Lung (tissue), 12 donors: ENCODE measurements around the gene KLHL30. TPM values are rescaled to one million over a fixed set of nuclear protein-coding genes. Genes with fewer than 3 reads are reported as not detected.

Experiments used
- ATAC-seq: fragments of 200-7000 bp; cut with Tn5 transposase; one replicate; pipeline ENCODE4 v1.9.1; 2020; ENCODE audit warnings: moderate number of reproducible peaks; ENCODE audit not compliant: insufficient read depth, low FRiP score
- DNase-seq, 3 donors: peaks; one replicate each; pipeline ENCODE4 v3.0.0-alpha.2; 2013 to 2017
- H3K27ac ChIP-seq, 2 donors: one replicate each; pipeline ENCODE4 v1.5.1; 2013; ENCODE audit warnings: mild to moderate bottlenecking in 2 of 2, moderate library complexity in 2 of 2, control low read depth in 1 of 2, inconsistent platforms in 1 of 2, low read depth in 1 of 2, low read length in 1 of 2
- H3K27me3 ChIP-seq, 3 donors: one replicate each; pipeline ENCODE4 v1.5.1; 2013; ENCODE audit warnings: low read length in 2 of 3; ENCODE audit not compliant: control insufficient read depth in 3 of 3, insufficient read depth in 3 of 3
- H3K36me3 ChIP-seq, 4 donors: one replicate each; pipeline ENCODE4 v1.5.1; 2013; ENCODE audit warnings: low read length in 4 of 4, mild to moderate bottlenecking in 1 of 4, moderate library complexity in 1 of 4; ENCODE audit not compliant: control insufficient read depth in 4 of 4, insufficient read depth in 4 of 4
- H3K4me1 ChIP-seq, 5 donors: one replicate each; pipeline ENCODE4 v1.5.1; 2013; ENCODE audit warnings: low read length in 5 of 5, mild to moderate bottlenecking in 2 of 5, moderate library complexity in 1 of 5; ENCODE audit not compliant: control insufficient read depth in 5 of 5, insufficient read depth in 5 of 5
- H3K4me3 ChIP-seq: one replicate; pipeline ENCODE4 v1.5.1; 2013; ENCODE audit warnings: mild to moderate bottlenecking, control low read depth, moderate library complexity
- H3K9ac ChIP-seq, 2 donors: one replicate each; pipeline ENCODE4 v1.5.1; 2013; ENCODE audit warnings: low read length in 2 of 2, control low read depth in 1 of 2; ENCODE audit not compliant: insufficient read depth in 1 of 2
- H3K9me3 ChIP-seq, 4 donors: one replicate each; pipeline ENCODE4 v1.5.1; 2013; ENCODE audit warnings: low read length in 3 of 4, mild to moderate bottlenecking in 1 of 4, moderate library complexity in 1 of 4; ENCODE audit not compliant: control insufficient read depth in 4 of 4, insufficient read depth in 3 of 4
- WGBS, 2 donors: extraction: QIAGEN DNeasy Blood & Tissue Kit; methylation state at CpG; one replicate each; pipeline ENCODE4 v1.1.7; 2013; 5-methylcytosine and 5-hydroxymethylcytosine counted together
- polyA plus RNA-seq, 2 donors: library from polyadenylated mRNA; stranded (reverse); fragments of 200-250 nt; gene quantifications; one replicate each; pipeline ENCODE4 v1.2.1, GENCODE V29; 2013
- total RNA-seq, 2 donors: library from RNA; depleted of rRNA in 1 of 2; stranded (reverse); fragments of >200 nt in 1 of 2; gene quantifications; one replicate each; pipeline ENCODE4 v1.2.1, GENCODE V29; 2014 to 2021
- TF ChIP-seq, protein P1 (sequence below): IDR thresholded peaks from 2 replicates; pipeline ENCODE4 v1.5.1; 2012; ENCODE audit warnings: mild to moderate bottlenecking; ENCODE audit errors: control extremely low read depth, extremely low read depth
- donor health status: control.
- donor health status: control.
- donor health status: Bipolar disorder and iron deficiency.
- donor health status: healthy.
- donor health status: DM: yes; HTN: yes; CAD: no.

The KLHL30 gene
- total and polyA plus RNA-seq, 4 donors, result 0.18 to 2.1 (median 0.39) TPM

DNA sequence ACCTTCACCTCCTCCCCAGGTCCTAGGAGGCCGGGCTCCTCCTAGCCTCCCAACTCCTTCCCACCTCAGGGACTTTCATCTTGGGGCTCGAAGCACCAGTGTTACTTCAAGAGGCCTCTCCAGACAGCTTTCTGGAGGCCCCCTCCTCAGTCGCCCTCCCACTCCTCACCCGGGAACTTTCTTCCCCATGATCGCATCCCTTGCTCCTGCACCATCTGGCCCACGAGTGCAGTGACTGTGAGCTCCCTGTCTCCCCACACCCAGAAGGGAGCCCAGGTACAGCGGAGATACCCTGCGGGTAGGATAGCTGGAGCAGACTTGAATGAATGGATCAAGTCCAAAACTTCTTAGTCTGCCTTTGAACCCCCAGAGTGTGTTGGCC lies 26.4 kb downstream of the KLHL30 start:
- 88 to 95% methylated on average over 8 of the region's 8 CpGs for WGBS, 2 donors
- ATAC-seq, result no peak
- Histone ChIP-seq H3K27ac (no peak overlapping the region), H3K27me3 (peaks cover 0 to 14% (median 6%) of the 10 kb centered on the region in 3 donors), H3K36me3 (peaks cover 0 to 25% (median 5%) of the 10 kb centered on the region in 4 donors), H3K9me3 (no peaks in the 10 kb centered on the region), H3K4me1 (peaks cover 0 to 13% (median 8%) of the 10 kb centered on the region in 5 donors), H3K9ac (no peak overlapping the region), H3K4me3 (no peak overlapping the region)
- DNase-seq, result peak in 1 of 3 donors; percentile 11
- TF ChIP-seq, protein P1, sequence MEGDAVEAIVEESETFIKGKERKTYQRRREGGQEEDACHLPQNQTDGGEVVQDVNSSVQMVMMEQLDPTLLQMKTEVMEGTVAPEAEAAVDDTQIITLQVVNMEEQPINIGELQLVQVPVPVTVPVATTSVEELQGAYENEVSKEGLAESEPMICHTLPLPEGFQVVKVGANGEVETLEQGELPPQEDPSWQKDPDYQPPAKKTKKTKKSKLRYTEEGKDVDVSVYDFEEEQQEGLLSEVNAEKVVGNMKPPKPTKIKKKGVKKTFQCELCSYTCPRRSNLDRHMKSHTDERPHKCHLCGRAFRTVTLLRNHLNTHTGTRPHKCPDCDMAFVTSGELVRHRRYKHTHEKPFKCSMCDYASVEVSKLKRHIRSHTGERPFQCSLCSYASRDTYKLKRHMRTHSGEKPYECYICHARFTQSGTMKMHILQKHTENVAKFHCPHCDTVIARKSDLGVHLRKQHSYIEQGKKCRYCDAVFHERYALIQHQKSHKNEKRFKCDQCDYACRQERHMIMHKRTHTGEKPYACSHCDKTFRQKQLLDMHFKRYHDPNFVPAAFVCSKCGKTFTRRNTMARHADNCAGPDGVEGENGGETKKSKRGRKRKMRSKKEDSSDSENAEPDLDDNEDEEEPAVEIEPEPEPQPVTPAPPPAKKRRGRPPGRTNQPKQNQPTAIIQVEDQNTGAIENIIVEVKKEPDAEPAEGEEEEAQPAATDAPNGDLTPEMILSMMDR, result no peak

DNA sequence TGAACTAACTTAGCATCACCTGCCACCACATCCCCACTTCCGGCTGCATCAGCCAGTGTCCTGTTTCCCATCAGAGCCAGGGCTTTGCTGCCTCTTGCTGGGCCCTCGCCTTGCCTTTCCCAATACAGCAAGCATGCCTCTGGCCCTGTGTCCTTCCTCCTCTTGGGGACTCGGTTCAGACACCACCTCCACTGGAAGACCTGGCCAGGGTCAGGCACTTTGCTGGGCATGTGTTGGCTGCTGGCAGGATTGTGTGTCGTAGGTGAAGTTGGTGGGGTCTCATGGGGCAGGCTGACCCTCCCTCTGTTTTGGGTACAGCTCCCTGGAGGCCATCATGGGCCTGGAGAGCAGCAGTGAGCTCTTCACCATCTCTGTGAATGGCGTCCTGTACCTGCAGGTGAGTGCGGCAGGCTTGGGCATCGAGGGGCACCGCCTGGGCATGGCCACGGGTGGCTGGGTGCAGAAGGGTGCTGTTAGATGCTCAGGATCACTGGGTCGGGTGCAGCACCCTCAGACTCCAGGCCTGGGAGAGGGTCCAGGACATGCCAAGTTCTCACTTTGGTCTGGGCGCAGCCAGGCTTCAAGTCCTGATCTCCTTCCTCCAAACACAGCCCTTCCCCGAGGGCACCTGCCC lies 26.9 kb downstream of the KLHL30 start:
- DNase-seq, result peak in 1 of 3 donors; percentile 9
- 89 to 92% methylated on average over 12 of the region's 12 CpGs for WGBS, 2 donors
- TF ChIP-seq, protein P1, result no peak
- peaks cover 0 to 13% (median 8%) of the 10 kb centered on the region in 5 donors for H3K4me1 ChIP-seq
- ATAC-seq, result no peak
- no peak overlapping the region for H3K4me3 ChIP-seq
- H3K9ac ChIP-seq, result no peak overlapping the region
- H3K27me3 ChIP-seq, result peaks cover 0 to 14% (median 4%) of the 10 kb centered on the region in 3 donors
- H3K36me3 ChIP-seq, result peaks cover 2 to 29% (median 6%) of the 10 kb centered on the region in 4 donors
- no peaks in the 10 kb centered on the region for H3K9me3 ChIP-seq
- H3K27ac ChIP-seq, result no peak overlapping the region

DNA sequence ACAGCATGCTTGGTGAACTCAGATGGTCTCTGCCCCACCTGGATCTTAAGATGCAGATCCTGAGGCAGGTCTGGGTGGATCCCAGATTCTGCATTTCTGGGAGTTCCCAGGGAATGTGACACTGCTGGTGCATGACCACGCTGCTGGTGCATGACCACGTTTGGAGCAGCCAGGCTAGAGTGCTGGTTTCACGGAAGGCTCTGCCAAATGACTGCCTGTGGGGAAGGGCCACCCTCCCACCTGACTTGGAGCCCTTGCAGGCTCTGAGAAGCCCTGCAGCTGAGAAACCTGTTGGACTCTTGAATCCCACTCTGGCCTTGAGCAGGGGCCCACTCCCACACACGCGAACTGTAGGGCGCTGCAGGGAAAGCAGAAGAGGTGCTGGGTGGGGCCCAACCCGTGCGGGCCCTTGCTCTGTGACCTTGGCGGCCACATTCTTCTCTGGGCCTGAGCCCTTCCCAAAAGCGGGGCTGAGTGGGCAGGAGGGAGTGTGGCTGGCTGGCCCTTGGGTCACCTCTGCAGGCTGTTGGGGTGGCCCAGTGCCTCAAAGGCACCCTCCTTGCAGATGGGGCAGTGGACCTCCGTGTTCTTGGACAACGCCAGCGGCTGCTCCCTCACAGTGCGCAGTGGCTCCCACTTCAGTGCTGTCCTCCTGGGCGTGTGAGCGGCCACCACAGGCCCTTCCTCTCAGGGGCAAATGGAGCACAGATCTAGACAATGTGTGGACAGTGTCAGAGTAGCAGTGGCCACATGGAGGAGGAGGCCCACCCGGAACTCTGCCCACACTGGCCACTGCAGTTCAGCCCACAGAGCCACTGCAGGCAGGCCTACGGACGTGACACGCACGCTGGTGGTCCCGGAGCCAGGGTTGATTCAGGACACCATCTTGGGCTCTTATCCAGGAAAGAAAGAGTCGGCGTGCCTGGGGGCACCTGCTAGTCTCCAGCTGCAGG lies 28.2 kb downstream of the KLHL30 start:
- DNase-seq, result no peak
- no peak for ATAC-seq
- no peak overlapping the region for H3K9ac ChIP-seq

More for the DNA sequence above, 28.2 kb downstream of the KLHL30 start:
- no peak overlapping the region for H3K4me3 ChIP-seq
- no peak overlapping the region for H3K27ac ChIP-seq
- H3K36me3 ChIP-seq, result peaks cover 6 to 35% (median 10%) of the 10 kb centered on the region in 4 donors
- H3K9me3 ChIP-seq, result no peaks in the 10 kb centered on the region
- WGBS, 2 donors, result 87% methylated on average over 24 of the region's 24 CpGs
- H3K4me1 ChIP-seq, result peaks cover 0 to 14% (median 8%) of the 10 kb centered on the region in 5 donors
- peaks cover 0 to 11% (median 4%) of the 10 kb centered on the region in 3 donors for H3K27me3 ChIP-seq
- TF ChIP-seq, protein P1, result no peak
